B cell (primary cell): ENCODE data around the gene PLAGL2. TPM values are rescaled to one million over a fixed set of nuclear protein-coding genes. Genes with fewer than 3 reads are reported as not detected.
"Not testable (repeated sequence)": the region's sequence is repeated elsewhere in the genome, so short reads cannot be mapped to it uniquely, and the experiment has no call there.

Experiments
- ATAC-seq: fragments of 200-7000 bp; cut with Tn5 transposase; one replicate; pipeline ENCODE4 v1.10.0; 2021; ENCODE audit warnings: low read depth, mild to moderate bottlenecking, moderate number of reproducible peaks, moderate library complexity
- CTCF ChIA-PET: fragments of 350-600 bp; sonication (Branson Sonifier 250); formaldehyde crosslinking; loops from one replicate; lab custom pipeline; 2021; ENCODE audit warnings: antibody characterized with exemption, inconsistent platforms; lab: Charles Lee
- POLR2A ChIA-PET: fragments of 350-600 bp; sonication (Branson Sonifier 250); formaldehyde crosslinking; loops from one replicate; lab custom pipeline; 2021; ENCODE audit warnings: antibody characterized with exemption; lab: Charles Lee
- DNase-seq: peaks from one replicate; pipeline ENCODE4 v3.0.0; 2013
- H2AFZ ChIP-seq: 2 replicates; pipeline ENCODE4 v1.6.1; 2012; ENCODE audit warnings: mild to moderate bottlenecking, low read depth, low read length; ENCODE audit not compliant: insufficient read depth, poor library complexity, severe bottlenecking
- H3K27ac ChIP-seq, 2 donors: 1 replicate in 1 of 2; 2 replicates in 1 of 2; pipeline ENCODE4 v1.5.1; 2012 to 2013; ENCODE audit warnings: low read length in 2 of 2, mild to moderate bottlenecking in 2 of 2, moderate library complexity in 1 of 2
- H3K27me3 ChIP-seq, 4 experiments: fragments of 200-600 bp in 1 of 4; sonication (generic) in 1 of 4; replicated peaks in 1 of 4; 1 replicate in 2 of 4; 2 replicates in 2 of 4; pipeline versions ENCODE4 v1.6.1 to v1.7.0; 2013 to 2016; ENCODE audit warnings: low read length in 3 of 4, mild to moderate bottlenecking in 2 of 4, mixed read lengths in 1 of 4, moderate library complexity in 1 of 4; ENCODE audit not compliant: insufficient read depth in 4 of 4, control insufficient read depth in 3 of 4; ENCODE audit errors: control extremely low read depth in 1 of 4
- H3K36me3 ChIP-seq, 2 experiments: replicated peaks in 1 of 2; 1 replicate in 1 of 2; 2 replicates in 1 of 2; pipeline versions ENCODE4 v1.6.1 to v1.7.1; 2013; ENCODE audit warnings: low read length in 1 of 2; ENCODE audit not compliant: insufficient read depth in 2 of 2, control insufficient read depth in 1 of 2; ENCODE audit errors: control extremely low read depth in 1 of 2, extremely low read depth in 1 of 2
- H3K4me1 ChIP-seq, 2 donors: fragments of 200-600 bp in 1 of 2; sonication (generic) in 1 of 2; 1 replicate in 1 of 2; 2 replicates in 1 of 2; pipeline versions ENCODE4 v1.5.1 to v1.6.1; 2013 to 2017; ENCODE audit warnings: low read length in 2 of 2; ENCODE audit not compliant: control insufficient read depth in 2 of 2, insufficient read depth in 2 of 2
- H3K4me2 ChIP-seq: replicated peaks from 2 replicates; pipeline ENCODE3; 2012; ENCODE audit warnings: mild to moderate bottlenecking, low read depth, low read length; ENCODE audit not compliant: poor library complexity, severe bottlenecking
- H3K4me3 ChIP-seq, 5 experiments: fragments of 200-600 bp in 1 of 5; sonication (generic) in 1 of 5; 1 replicate in 3 of 5; 2 replicates in 2 of 5; pipeline versions ENCODE4 v1.5.1 to v1.7.0; 2011 to 2016; ENCODE audit warnings: low read length in 4 of 5, mild to moderate bottlenecking in 4 of 5, low read depth in 2 of 5, control low read depth in 1 of 5, moderate library complexity in 1 of 5; ENCODE audit not compliant: insufficient read depth in 1 of 5; ENCODE audit errors: control extremely low read depth in 1 of 5, extremely low read depth in 1 of 5
- H3K79me2 ChIP-seq: fragments of 200-600 bp; sonication (generic); one replicate; pipeline ENCODE4 v1.6.0; 2016; ENCODE audit warnings: low read length; ENCODE audit not compliant: control insufficient read depth, insufficient read depth
- H3K9ac ChIP-seq: fragments of 200-600 bp; sonication (generic); 2 replicates; pipeline ENCODE4 v1.6.1; 2017; ENCODE audit warnings: mild to moderate bottlenecking, low read length, moderate library complexity
- H3K9me3 ChIP-seq, 3 donors: one replicate each; pipeline versions ENCODE4 v1.6.1 to v1.7.1; 2013; ENCODE audit warnings: low read length in 2 of 3; ENCODE audit not compliant: control insufficient read depth in 2 of 3, insufficient read depth in 1 of 3; ENCODE audit errors: control extremely low read depth in 1 of 3
- H4K20me1 ChIP-seq: 2 replicates; pipeline ENCODE4 v1.6.0; 2012; ENCODE audit warnings: mild to moderate bottlenecking, low read length; ENCODE audit not compliant: insufficient read depth, control insufficient read depth, poor library complexity, severe bottlenecking
- H3K27ac Mint-ChIP-seq: one replicate; pipeline ENCODE4 v1.8.0; 2021; ENCODE audit warnings: mixed read lengths
- H3K27me3 Mint-ChIP-seq: one replicate; pipeline ENCODE4 v1.8.0; 2021; ENCODE audit warnings: mixed read lengths
- H3K4me1 Mint-ChIP-seq: one replicate; pipeline ENCODE4 v1.8.0; 2021; ENCODE audit warnings: mixed read lengths
- H3K4me3 Mint-ChIP-seq: one replicate; pipeline ENCODE4 v1.8.0; 2021; ENCODE audit warnings: mixed read lengths
- H3K9me3 Mint-ChIP-seq: one replicate; pipeline ENCODE4 v1.8.0; 2022; ENCODE audit warnings: mixed read lengths; ENCODE audit not compliant: insufficient read depth
- EZH2 ChIP-seq: IDR thresholded peaks from 2 replicates; pipeline ENCODE4 v1.6.1; 2012; ENCODE audit warnings: borderline replicate concordance, low read depth, mild to moderate bottlenecking, moderate library complexity, low read length; ENCODE audit not compliant: insufficient read depth, poor library complexity, severe bottlenecking
- WGBS: methylation state at CpG from one replicate; pipeline ENCODE4 v1.1.5; 2013; ENCODE audit warnings: missing lambda C conversion rate; ENCODE audit not compliant: insufficient coverage; 5-methylcytosine and 5-hydroxymethylcytosine counted together
- intact Hi-C: fragments of 100-400 bp; cut with micrococcal nuclease; formaldehyde crosslinking; loops from one replicate; pipeline ENCODE4 v1.10.0; 2022
- polyA plus RNA-seq: library from polyadenylated mRNA; depleted of rRNA; stranded (reverse); fragments of >200 nt; gene quantifications from 2 replicates; pipeline ENCODE4 v1.2.3, GENCODE V29; 2012
- total RNA-seq, 2 donors: library from RNA; stranded (reverse); fragments of 120-200 nt in 1 of 2; gene quantifications; 1 replicate in 1 of 2; 2 replicates in 1 of 2; pipeline versions ENCODE4 v1.2.3 to v1.2.4, GENCODE V29; 2013 to 2022
- TF ChIP-seq, protein P1 (sequence below): fragments of 200-600 bp; IDR thresholded peaks from one replicate; pipeline ENCODE4 v1.8.0; 2022; ENCODE audit warnings: antibody characterized with exemption, mild to moderate bottlenecking

PLAGL2 gene
- total and polyA plus RNA-seq, 2 donors (not counting 1 experiment from before 2014, with no cell fraction given), result 4.4 to 18.4 TPM

DNA sequence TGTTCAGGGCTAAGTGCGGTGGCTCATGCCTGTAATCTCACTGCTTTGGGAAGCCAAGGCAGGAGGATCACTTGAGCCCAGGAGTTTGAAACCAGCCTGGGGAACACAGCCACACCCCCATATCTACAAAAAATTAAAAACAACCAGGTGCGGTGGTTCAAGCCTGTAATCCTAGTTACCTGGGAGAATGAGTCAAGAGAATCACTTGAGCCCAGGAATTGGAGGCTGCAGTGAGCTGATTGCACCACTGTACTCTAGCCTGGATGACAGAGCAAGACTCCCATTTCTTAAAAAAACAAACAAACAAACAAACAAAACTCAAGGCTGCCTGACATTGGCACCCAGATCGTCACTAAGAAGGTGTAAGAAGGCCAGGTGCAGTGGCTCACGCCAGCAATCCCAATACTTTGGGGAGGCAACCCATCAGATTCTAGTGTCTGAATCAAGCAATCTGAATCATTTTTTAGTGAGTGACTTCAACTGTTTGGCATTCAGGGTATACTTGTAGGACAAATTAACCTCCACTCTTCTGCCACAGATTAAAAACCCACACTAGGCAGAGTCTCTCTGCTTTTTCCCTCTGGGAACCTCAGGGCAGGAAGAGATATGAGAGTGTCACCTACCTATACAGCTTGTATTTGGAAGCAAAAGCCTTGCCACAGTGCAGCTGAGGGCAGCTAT lies 6.1 kb downstream of the PLAGL2 start:
- no peak overlapping the region for H2AFZ ChIP-seq
- TF ChIP-seq, protein P1, sequence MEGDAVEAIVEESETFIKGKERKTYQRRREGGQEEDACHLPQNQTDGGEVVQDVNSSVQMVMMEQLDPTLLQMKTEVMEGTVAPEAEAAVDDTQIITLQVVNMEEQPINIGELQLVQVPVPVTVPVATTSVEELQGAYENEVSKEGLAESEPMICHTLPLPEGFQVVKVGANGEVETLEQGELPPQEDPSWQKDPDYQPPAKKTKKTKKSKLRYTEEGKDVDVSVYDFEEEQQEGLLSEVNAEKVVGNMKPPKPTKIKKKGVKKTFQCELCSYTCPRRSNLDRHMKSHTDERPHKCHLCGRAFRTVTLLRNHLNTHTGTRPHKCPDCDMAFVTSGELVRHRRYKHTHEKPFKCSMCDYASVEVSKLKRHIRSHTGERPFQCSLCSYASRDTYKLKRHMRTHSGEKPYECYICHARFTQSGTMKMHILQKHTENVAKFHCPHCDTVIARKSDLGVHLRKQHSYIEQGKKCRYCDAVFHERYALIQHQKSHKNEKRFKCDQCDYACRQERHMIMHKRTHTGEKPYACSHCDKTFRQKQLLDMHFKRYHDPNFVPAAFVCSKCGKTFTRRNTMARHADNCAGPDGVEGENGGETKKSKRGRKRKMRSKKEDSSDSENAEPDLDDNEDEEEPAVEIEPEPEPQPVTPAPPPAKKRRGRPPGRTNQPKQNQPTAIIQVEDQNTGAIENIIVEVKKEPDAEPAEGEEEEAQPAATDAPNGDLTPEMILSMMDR, result no peak
- TF ChIP-seq EZH2, result no peak
- Mint-ChIP-seq H3K4me3 (no peak overlapping the region), H3K4me1 (peaks cover 35% of the 10 kb centered on the region), H3K27me3 (no peaks in the 10 kb centered on the region), H3K9me3 (no peaks in the 10 kb centered on the region), H3K27ac (no peak overlapping the region)
- H3K9me3 ChIP-seq, result no peaks in the 10 kb centered on the region
- CTCF ChIA-PET, result no interaction called here
- ATAC-seq (no peak), DNase-seq (no peak)
- H3K79me2 ChIP-seq, result peaks cover 65% of the 10 kb centered on the region
- H3K27ac ChIP-seq, result no peak overlapping the region
- H3K4me3 ChIP-seq, result no peak overlapping the region
- H4K20me1 ChIP-seq, result peaks cover 65% of the 10 kb centered on the region
- POLR2A ChIA-PET, result no interaction called here
- no peak overlapping the region for H3K9ac ChIP-seq
- H3K4me1 ChIP-seq, result peaks cover 19 to 20% of the 10 kb centered on the region in 2 donors
- no peaks in the 10 kb centered on the region for H3K27me3 ChIP-seq
- WGBS, result 100% methylated on average over 3 of the region's 4 CpGs
- H3K36me3 ChIP-seq, result peaks cover 1 to 45% of the 10 kb centered on the region in 2 experiments
- no peak overlapping the region for H3K4me2 ChIP-seq
- intact Hi-C loops, result loop anchor here (10.0 kb wide), 1 partner anchor 157 kb away; no protein-coding TSS in a partner anchor

DNA sequence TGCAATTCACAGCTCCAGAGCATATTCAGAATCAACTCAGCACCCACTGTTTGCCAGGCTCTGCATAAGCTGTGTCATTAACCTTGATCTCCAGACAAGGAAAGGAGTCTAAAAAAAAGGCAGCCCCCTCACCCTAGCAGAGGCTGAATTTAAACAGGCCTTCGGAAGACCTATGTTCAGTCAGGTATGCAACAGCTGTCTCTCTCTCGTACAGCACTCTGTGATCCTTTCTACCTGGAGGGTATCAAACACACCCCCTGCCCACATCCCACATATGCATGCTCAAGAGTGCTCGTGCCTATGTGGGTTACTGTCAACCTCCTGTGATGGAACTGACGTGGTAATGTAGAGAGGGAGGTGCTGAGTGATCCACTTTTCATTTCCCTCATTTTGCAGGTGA lies 8.5 kb downstream of the PLAGL2 start:
- Mint-ChIP-seq H3K27ac (no peak overlapping the region), H3K4me1 (peaks cover 11% of the 10 kb centered on the region), H3K4me3 (no peak overlapping the region), H3K27me3 (no peaks in the 10 kb centered on the region), H3K9me3 (no peaks in the 10 kb centered on the region)
- no peaks in the 10 kb centered on the region for H3K27me3 ChIP-seq
- no peak overlapping the region for H2AFZ ChIP-seq
- H3K9me3 ChIP-seq, result no peaks in the 10 kb centered on the region
- ChIA-PET POLR2A (interaction anchor here (0.6 kb wide), 1 partner anchor 620 kb away, joined by 5 read pairs; no protein-coding TSS in a partner anchor), CTCF (no interaction called here)
- TF ChIP-seq, protein P1, result no peak
- TF ChIP-seq EZH2, result no peak
- 71% methylated on average over 1 of the region's 4 CpGs for WGBS
- H3K4me3 ChIP-seq, result no peak overlapping the region
- intact Hi-C loops, result no loop called here
- H3K4me2 ChIP-seq, result no peak overlapping the region
- ATAC-seq (no peak), DNase-seq (no peak)
- no peak overlapping the region for H3K27ac ChIP-seq
- H3K79me2 ChIP-seq, result peaks cover 40% of the 10 kb centered on the region
- peaks cover 59% of the 10 kb centered on the region for H4K20me1 ChIP-seq
- H3K9ac ChIP-seq, result no peak overlapping the region
- peaks cover 6 to 64% of the 10 kb centered on the region in 2 experiments for H3K36me3 ChIP-seq
- H3K4me1 ChIP-seq, result no peaks in the 10 kb centered on the region

DNA sequence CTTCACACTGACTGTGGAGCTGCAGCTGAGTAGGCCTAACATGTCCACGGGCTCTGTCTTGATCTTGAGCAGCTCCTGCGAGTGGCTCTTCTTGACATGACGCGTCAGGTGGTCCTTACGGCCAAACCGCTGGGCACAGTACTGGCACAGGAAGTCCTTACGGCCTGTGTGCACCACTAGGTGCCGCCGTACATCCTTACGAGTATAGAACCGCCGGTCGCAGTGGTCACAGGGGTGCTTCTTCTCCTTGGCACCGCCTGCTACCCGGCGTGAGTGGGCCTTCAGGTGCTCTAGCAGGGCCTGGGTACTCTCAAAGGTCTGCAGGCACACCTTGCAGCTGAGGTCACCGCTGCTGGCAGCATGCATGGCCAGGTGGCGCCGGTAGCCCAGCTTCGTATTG lies 10.4 kb downstream of the PLAGL2 start:
- H3K9me3 Mint-ChIP-seq, DNase-seq, H3K27ac Mint-ChIP-seq, H3K9me3 ChIP-seq, H3K9ac ChIP-seq, H3K4me2 ChIP-seq, H3K27me3 Mint-ChIP-seq, CTCF ChIA-PET, intact Hi-C loops, H3K4me3 ChIP-seq, ATAC-seq, H2AFZ ChIP-seq, H3K27ac ChIP-seq, H3K4me1 ChIP-seq, H3K4me3 Mint-ChIP-seq, H3K27me3 ChIP-seq, H3K4me1 Mint-ChIP-seq: not testable (repeated sequence)
- peaks cover 22% of the 10 kb centered on the region for H3K79me2 ChIP-seq
- peaks cover 45% of the 10 kb centered on the region for H4K20me1 ChIP-seq
- peaks cover 6 to 62% of the 10 kb centered on the region in 2 experiments for H3K36me3 ChIP-seq
- POLR2A ChIA-PET, result interaction anchor here (0.6 kb wide), 1 partner anchor 156 kb away, joined by 4 read pairs; no protein-coding TSS in a partner anchor
- WGBS, result 98% methylated on average over 17 of the region's 20 CpGs
